Stimulated activated CD4-positive, alpha-beta T cell treated with anti-CD3 and anti-CD28 coated beads, Interleukin-2, amount 100 ng/mL, for 48 hours (primary cell): ENCODE results near the gene ING3.

Experiments
- DNase-seq, 2 donors: peaks; one replicate each; pipeline ENCODE4 v3.0.0-alpha.2; 2020

ING3 gene

GRCh38 chr7:120990468-120991118, 40.0 kb downstream of the ING3 start:
- DNase-seq, result no peak

GRCh38 chr7:120991161-120991560, 40.6 kb downstream of the ING3 start:
- DNase-seq, result no peak

- DNase-seq, result no peak
Observed at GRCh38 chr7:120991581-120991980, 41.0 kb downstream of the ING3 start.

- no peak for DNase-seq
Observed at GRCh38 chr7:120992272-120992964, 41.8 kb downstream of the ING3 start.

- DNase-seq, result no peak
Observed at GRCh38 chr7:120992965-120993494, 42.5 kb downstream of the ING3 start.

- DNase-seq, result no peak
Observed at GRCh38 chr7:120993553-120994191, 43.1 kb downstream of the ING3 start.

GRCh38 chr7:120994512-120995410, 44.2 kb downstream of the ING3 start:
- DNase-seq, result no peak

- no peak for DNase-seq
Observed at GRCh38 chr7:120995654-120996053, 45.1 kb downstream of the ING3 start.

GRCh38 chr7:120996333-120996987, 45.9 kb downstream of the ING3 start:
- no peak for DNase-seq

GRCh38 chr7:120996988-120997345, 46.4 kb downstream of the ING3 start:
- no peak for DNase-seq

- DNase-seq, result no peak
Observed at GRCh38 chr7:120997882-120998474, 47.4 kb downstream of the ING3 start.

- no peak for DNase-seq
Observed at GRCh38 chr7:120998520-120998919, 47.9 kb downstream of the ING3 start.

- no peak for DNase-seq
Observed at GRCh38 chr7:120998996-120999565, 48.5 kb downstream of the ING3 start.

- no peak for DNase-seq
Observed at GRCh38 chr7:121000081-121000983, 49.8 kb downstream of the ING3 start.

- no peak for DNase-seq
Observed at GRCh38 chr7:121001234-121001906, 50.8 kb downstream of the ING3 start.

GRCh38 chr7:121002048-121002756, 51.6 kb downstream of the ING3 start:
- DNase-seq, result no peak

- DNase-seq, result no peak
Observed at GRCh38 chr7:121002757-121003200, 52.2 kb downstream of the ING3 start.

GRCh38 chr7:121003986-121004685, 53.6 kb downstream of the ING3 start:
- no peak for DNase-seq
